ENCODE measurements around the gene MAP1LC3B2.
"Not testable (repeated sequence)": the region's sequence is repeated elsewhere in the genome, so short reads cannot be mapped to it uniquely, and the experiment has no call there.

Gene MAP1LC3B2

DNA sequence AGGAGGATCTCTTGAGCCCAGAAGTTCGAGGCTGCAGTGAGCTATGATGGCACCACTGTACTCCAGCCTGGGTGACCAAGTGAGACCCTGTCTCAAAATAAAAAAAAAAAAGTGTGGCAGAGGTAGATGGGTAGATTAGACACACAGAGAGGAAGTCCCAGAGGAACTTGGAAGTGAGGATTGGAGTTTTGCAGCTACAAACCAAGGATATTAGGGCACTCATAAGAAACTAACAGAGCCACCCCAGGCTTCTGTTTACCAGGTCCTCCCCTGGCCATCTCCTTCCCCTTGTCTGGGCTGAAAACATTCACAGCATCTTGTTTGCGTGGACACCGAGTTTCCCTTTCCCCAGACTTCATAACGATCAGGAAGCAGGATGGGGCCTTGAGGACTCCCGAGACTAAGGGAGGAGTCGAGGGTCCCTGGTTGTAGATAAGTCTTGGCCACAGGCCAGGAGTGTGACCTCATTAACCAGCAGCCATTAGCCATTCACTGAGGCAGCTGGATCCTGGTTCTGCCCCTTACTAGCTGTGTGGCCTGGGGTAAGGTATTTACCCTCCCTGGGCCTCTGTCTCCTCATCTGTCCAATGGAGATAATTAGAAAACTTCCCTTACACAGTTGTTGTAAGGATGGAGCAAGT, 2.1 kb downstream of the MAP1LC3B2 start:
- DNase-seq (ENCODE audit: low read depth): no peak

GRCh38 chr12:116562090-116562489, 2.9 kb downstream of the MAP1LC3B2 start:
- DNase-seq (ENCODE audit: low read depth): no peak

DNA sequence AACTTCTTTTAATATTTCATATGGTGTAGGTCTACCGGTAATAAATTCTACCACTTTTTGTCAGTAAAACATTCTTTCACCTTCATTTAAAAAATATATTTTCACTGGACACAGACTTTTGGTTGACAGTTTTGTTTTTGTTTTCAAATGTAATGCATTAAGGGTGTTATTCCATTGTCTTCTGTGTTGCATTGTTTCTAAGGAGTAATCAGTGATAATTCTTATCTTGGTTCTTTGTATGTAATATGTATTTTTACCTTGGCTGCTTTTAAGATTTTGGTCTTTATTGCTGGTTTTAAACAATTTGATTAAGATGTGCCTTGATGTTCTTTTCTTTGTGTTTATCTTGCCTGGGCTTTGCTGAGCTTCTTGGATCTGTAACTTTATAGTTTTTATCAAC, 4.1 kb downstream of the MAP1LC3B2 start:
- DNase-seq (ENCODE audit: low read depth): no peak

GRCh38 chr12:116564080-116564479, 4.9 kb downstream of the MAP1LC3B2 start:
- DNase-seq (ENCODE audit: low read depth): no peak

DNA sequence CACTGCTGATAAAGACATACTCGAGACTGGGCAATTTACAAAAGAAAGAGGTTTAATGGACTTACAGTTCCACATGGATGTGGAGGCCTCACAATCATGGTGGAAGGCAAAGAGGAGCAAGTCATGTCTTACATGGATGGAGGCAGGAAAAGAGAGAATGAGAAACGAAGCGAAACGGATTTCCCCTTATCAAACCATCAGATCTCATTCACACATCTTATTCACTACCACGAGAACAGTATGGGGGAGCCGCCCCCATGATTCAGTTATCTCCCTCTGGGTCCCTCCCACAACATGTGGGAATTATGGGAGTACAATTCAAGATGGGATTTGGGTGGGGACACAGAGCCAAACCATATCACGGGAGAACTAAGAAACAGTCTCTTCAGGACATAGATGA, 6.0 kb downstream of the MAP1LC3B2 start:
- not testable (repeated sequence) for DNase-seq (ENCODE audit: low read depth)

DNA sequence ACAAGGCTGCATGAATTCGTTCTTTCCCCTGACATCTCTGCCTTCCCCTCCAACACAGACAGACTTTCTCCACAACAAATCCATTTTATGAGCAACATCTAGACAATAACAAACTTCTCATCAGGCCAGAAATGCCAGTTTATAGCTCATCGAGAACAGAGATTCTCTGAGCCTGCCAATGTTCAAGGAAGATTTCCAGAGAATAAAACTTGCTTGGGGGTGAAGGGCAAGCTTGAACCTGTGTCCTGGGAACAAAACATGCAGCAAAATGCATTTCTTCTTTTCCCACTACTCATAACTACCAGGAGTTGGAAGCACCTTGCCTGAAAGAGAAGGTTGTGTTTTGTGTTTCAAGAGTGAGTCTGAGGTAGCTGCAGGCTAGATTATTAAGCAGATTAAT, 6.8 kb downstream of the MAP1LC3B2 start:
- no peak for DNase-seq (ENCODE audit: low read depth)

DNA sequence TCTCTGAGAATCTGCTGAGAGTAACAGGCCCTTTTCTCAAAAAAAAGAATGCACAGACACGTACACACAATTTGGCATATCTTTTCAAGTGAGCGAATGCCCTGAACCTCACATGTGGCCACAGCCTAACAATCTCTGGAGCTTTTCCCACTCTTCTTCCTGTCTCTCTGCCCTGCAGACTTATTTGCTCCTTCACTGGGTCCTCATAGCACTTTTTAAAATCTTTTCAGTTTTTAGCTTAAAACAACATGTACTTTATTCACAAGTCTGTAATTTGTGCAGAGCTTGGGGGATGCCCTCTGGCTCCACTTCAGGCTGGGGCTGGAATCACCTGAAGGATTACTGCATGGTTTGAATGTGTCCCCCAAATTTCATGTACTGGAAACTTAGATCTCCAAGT, 9.0 kb downstream of the MAP1LC3B2 start:
- no peak for DNase-seq (ENCODE audit: low read depth)

DNA sequence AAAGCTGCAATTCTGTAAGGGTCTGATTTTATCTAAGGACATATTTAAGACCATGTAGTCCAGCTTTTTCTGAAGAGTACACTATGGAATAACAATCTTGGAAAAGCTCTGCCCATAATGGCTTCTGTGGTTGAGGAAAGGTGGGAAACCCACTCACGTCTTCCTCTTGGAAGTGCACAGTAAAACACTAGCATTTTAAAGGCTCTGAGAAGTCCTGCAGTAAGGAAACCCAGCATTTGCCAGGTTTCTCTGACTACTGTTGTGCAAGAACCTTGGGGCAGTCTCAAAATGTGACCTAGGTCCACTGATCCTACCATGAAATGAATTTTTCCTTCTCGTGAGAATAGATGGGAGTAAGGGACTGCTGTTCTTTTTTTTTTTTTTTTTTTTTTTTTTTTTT, 11.9 kb downstream of the MAP1LC3B2 start:
- no peak for DNase-seq (ENCODE audit: low read depth)

DNA sequence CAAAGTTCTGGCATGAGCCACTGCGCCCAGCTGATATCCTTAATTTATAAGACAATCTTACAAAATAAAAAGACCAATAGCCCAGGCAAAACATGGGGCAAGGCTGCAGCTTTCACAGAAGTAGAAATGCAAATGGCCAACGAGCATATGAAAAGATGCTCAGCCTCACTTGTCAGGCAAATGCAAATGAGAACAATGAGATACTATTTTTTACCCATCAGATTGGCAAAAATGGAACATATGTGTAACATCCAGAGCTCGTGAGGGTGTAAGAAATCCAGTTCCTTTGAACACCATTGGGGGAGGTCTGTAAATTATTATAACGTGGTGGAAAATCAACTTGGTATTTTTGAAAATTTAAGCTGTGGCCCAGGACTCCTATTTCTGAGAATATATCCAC, 14.6 kb downstream of the MAP1LC3B2 start:
- no peak for DNase-seq (ENCODE audit: low read depth)

GRCh38 chr12:116575754-116576153, 16.6 kb downstream of the MAP1LC3B2 start:
- not testable (repeated sequence) for DNase-seq (ENCODE audit: low read depth)

- peak; percentile 55 for DNase-seq (ENCODE audit: low read depth)
These were observed 18.0 kb downstream of the MAP1LC3B2 start for GRCh38 chr12:116577154-116577561.

DNA sequence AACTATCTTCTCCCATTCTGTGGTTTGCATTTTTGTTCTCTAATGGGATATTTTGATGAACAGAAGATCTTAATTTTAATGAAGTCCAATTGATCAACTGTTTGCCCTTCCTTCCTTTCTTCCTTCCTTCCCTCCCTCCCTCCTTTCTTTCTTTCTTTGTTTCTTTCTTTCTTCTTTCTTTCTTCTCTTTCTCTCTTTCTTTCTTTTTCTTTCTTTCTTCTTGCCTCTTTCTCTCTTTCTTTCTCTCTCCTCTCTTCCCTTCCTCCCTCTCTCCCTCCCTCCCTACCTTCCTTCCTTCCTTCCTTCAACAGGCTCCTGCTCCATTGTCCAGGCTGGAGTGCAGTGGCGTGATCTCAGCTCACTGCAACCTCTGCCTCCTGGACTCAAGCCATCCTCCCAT, 18.9 kb downstream of the MAP1LC3B2 start:
- DNase-seq (ENCODE audit: low read depth): no peak

- DNase-seq (ENCODE audit: low read depth): no peak
These were observed 23.4 kb downstream of the MAP1LC3B2 start for GRCh38 chr12:116582610-116583009.

DNA sequence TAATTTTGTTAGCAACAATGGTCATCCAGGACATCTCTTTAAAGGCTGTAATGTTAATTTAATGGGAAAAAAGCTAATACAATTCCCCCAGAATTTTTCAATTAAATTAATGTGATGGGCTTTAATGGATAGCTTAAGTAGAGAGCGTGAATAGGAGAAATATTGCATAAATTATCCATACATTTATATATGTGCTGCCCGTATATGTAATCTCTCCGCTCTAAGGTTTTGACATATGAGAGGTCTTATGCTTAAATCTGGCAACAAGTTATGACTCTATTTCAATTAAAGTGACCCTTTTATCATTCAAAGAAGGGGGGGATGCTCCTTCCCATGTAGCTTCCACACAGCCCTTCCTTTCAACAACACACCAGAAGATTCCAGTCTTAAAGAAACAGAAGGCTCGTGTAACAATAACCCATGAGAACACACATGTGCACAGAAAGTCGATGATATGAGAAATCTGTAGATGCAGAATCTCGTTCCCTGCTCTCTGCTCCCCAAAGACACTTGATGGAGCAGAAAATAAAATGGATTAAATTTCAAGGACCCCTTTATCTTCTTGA, 24.0 kb downstream of the MAP1LC3B2 start:
- DNase-seq (ENCODE audit: low read depth): no peak

DNA sequence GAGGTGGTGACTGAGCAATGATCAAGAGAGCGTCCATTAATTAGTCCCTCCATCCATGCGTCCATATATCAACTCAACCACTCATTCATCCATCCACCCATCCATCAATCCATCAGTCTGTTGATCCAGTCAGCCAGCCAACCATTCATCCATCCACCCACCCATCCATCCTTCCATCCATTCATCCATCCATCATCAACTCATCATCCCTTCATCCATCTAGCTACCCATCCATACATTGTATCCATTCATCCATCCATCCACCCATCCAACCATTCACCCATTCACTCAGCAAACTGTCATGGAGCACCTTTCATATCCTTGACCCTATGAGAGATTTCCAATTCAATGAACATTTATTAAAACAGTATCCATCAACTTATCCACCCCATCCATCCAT, 28.1 kb downstream of the MAP1LC3B2 start:
- DNase-seq (ENCODE audit: low read depth): no peak

GRCh38 chr12:116588390-116589028, 29.3 kb downstream of the MAP1LC3B2 start:
- DNase-seq (ENCODE audit: low read depth): no peak

- no peak for DNase-seq (ENCODE audit: low read depth)
These were observed 30.4 kb downstream of the MAP1LC3B2 start for GRCh38 chr12:116589581-116589980.

GRCh38 chr12:116590561-116590960, 31.4 kb downstream of the MAP1LC3B2 start:
- peak; percentile 71 for DNase-seq (ENCODE audit: low read depth)

GRCh38 chr12:116591855-116592637, 32.9 kb downstream of the MAP1LC3B2 start:
- DNase-seq (ENCODE audit: low read depth): peak; percentile 92

- peak; percentile 90 for DNase-seq (ENCODE audit: low read depth)
These were observed 33.5 kb downstream of the MAP1LC3B2 start for GRCh38 chr12:116592731-116593130.

DNA sequence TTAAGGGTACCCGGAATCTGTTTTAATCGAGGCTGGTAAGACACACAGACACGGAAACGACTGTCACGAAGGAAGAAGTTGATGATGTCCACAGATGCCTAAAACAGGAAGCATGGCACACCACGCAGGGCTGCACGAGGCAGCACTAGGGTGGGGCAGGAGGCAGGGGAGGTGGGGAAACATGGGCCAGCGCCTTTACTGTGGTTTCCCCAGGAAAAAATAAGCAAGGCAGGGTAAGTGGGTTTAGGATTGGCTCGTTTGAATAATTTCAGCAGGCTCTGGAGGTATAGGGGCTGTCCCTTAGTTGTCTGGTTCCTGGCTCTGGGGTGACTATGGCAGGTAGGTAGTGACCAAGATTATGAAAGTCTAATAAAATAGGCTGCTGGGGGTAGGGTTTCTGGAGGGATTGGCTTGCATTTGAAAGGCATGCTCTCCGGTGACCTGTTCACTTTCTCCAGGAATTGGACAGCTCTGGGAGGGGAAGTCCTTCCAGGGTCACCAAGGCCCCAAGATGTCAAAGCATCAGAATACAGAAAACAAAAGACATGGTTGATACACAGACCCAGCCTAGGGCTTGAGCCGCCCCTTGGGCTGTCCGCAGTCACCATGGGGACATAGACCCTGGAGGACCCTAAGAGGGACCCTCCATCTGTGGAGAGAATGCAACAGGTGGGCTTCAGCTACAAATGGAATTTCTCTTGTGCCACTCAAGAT, 35.3 kb downstream of the MAP1LC3B2 start:
- DNase-seq (ENCODE audit: low read depth): no peak

GRCh38 chr12:116595186-116595585, 36.0 kb downstream of the MAP1LC3B2 start:
- DNase-seq (ENCODE audit: low read depth): peak; percentile 94
